GM12875 (cell line): ENCODE results near the gene HLF.

Experiments used
- H3K4me3 ChIP-seq: one replicate; pipeline ENCODE4 v1.5.1; 2011; ENCODE audit warnings: low read depth, low read length, control low read depth
- CTCF ChIP-seq: IDR thresholded peaks from 2 replicates; pipeline ENCODE4 v1.5.1; 2011; ENCODE audit warnings: low read depth, mild to moderate bottlenecking, control low read depth, inconsistent platforms, low read length, moderate library complexity, borderline replicate concordance; ENCODE audit not compliant: insufficient read depth

HLF gene

GRCh38 chr17:55282379-55282702 is 17.6 kb downstream of the HLF start:
- TF ChIP-seq CTCF, result no peak
- no peak overlapping the region for H3K4me3 ChIP-seq

GRCh38 chr17:55282741-55283140 is 18.0 kb downstream of the HLF start:
- TF ChIP-seq CTCF, result no peak

GRCh38 chr17:55283256-55283965 is 18.7 kb downstream of the HLF start:
- no peak overlapping the region for H3K4me3 ChIP-seq
- no peak for TF ChIP-seq CTCF

More at GRCh38 chr17:55282741-55283140, 18.0 kb downstream of the HLF start:
- H3K4me3 ChIP-seq, result no peak overlapping the region

GRCh38 chr17:55284001-55284884 is 19.5 kb downstream of the HLF start:
- H3K4me3 ChIP-seq, result no peak overlapping the region
- TF ChIP-seq CTCF, result no peak

GRCh38 chr17:55284944-55285339 is 20.2 kb downstream of the HLF start:
- TF ChIP-seq CTCF, result no peak

GRCh38 chr17:55285340-55286301 is 20.9 kb downstream of the HLF start:
- no peak overlapping the region for H3K4me3 ChIP-seq
- TF ChIP-seq CTCF, result no peak

More at GRCh38 chr17:55284944-55285339, 20.2 kb downstream of the HLF start:
- no peak overlapping the region for H3K4me3 ChIP-seq
